MV-4-11 (cell line): Measurements from ENCODE around the gene ZFPM1.

Experiments used
- DNase-seq: peaks from one replicate; lab custom pipeline; 2025; lab: John Stamatoyannopoulos, UW

The ZFPM1 gene

GRCh38 chr16:88568710-88569613, 115.9 kb downstream of the ZFPM1 start:
- DNase-seq: no peak

GRCh38 chr16:88569614-88569984, 116.5 kb downstream of the ZFPM1 start:
- no peak for DNase-seq

- DNase-seq: peak; percentile 88
Observed at GRCh38 chr16:88569985-88570690, 117.1 kb downstream of the ZFPM1 start, which contains the start of gene ZC3H18. TSS of gene ZC3H18 (plus strand) at chr16:88570403. CDS start at chr16:88577124, 6,721 bp downstream.

GRCh38 chr16:88570691-88571092, 117.6 kb downstream of the ZFPM1 start:
- DNase-seq: peak; percentile 12

- DNase-seq: no peak
Observed at GRCh38 chr16:88575251-88575650, 122.2 kb downstream of the ZFPM1 start.

GRCh38 chr16:88576307-88576706, 123.2 kb downstream of the ZFPM1 start:
- no peak for DNase-seq

GRCh38 chr16:88577166-88577565, 124.1 kb downstream of the ZFPM1 start:
- DNase-seq: no peak

GRCh38 chr16:88578446-88579313, 125.6 kb downstream of the ZFPM1 start:
- no peak for DNase-seq

- DNase-seq: no peak
Observed at GRCh38 chr16:88580371-88580770, 127.3 kb downstream of the ZFPM1 start.

GRCh38 chr16:88581033-88581432, 128.0 kb downstream of the ZFPM1 start:
- no peak for DNase-seq

GRCh38 chr16:88582912-88583575, 130.0 kb downstream of the ZFPM1 start:
- DNase-seq: no peak

- DNase-seq: no peak
Observed at GRCh38 chr16:88584676-88585075, 131.6 kb downstream of the ZFPM1 start.

GRCh38 chr16:88585269-88585668, 132.2 kb downstream of the ZFPM1 start:
- DNase-seq: no peak

- no peak for DNase-seq
Observed at GRCh38 chr16:88585927-88586581, 133.0 kb downstream of the ZFPM1 start.
